ENCODE measurements around the gene APOA4. TPM values are rescaled to one million over a fixed set of nuclear protein-coding genes. Genes with fewer than 3 reads are reported as not detected.
A peak's percentile ranks its signal among the peaks of the same experiment; 100 is the strongest.

APOA4 gene
- total RNA-seq, 4 donors from 2014 or later, result not detected

DNA sequence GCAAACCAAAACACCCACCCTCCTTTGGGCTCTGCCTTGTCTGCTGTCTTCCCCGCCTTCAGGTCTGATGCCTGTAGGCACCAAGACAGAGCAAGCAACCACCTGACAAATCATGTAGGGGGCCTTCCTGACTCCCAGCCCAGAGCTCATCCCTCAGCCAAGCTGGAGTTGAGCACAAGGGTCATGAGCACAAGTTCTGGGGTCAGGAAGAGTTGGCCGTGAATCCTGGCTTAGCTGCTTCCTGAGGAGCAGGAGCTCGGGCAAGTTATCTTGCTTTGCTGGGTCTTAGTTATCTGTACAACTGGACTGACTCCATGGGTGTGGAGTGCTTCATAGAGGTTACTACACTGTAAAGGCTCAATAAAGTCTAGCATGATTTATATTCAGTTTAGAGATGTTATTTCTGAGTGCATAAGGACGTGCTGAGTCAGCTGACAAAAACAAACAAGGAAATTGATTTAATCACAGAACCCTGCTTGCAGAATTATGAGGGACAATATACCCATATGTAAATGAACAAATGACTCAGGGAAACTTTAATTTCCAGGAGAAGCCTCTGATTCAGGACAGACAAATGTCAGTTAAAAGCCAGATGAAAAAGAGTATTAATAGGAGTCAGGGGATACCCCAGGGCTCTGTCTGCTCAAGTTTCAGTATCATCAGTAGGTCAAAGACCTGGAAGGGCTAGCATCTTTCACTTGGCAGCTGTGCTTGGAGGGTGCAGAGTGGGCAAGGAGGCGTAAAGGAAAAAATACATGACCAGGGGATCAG lies 29.3 kb upstream of the APOA4 start:
- Histone ChIP-seq H3K27ac (peak overlapping the region in 3 of 4 donors; percentile 31 to 58 (median 55)), H3K4me3 (no peak overlapping the region), H3K9me3 (no peaks in the 10 kb centered on the region), H3K4me1 (peaks cover 0 to 37% (median 30%) of the 10 kb centered on the region in 4 donors), H3K27me3 (no peaks in the 10 kb centered on the region), H3K36me3 (peaks cover 0 to 66% (median 14%) of the 10 kb centered on the region in 3 donors)
- TF ChIP-seq EP300 (IDR thresholded peaks at IDR 0.05) (no peak), POLR2A (IDR thresholded peaks at IDR 0.05) (no peak)
- TF ChIP-seq, protein P1, sequence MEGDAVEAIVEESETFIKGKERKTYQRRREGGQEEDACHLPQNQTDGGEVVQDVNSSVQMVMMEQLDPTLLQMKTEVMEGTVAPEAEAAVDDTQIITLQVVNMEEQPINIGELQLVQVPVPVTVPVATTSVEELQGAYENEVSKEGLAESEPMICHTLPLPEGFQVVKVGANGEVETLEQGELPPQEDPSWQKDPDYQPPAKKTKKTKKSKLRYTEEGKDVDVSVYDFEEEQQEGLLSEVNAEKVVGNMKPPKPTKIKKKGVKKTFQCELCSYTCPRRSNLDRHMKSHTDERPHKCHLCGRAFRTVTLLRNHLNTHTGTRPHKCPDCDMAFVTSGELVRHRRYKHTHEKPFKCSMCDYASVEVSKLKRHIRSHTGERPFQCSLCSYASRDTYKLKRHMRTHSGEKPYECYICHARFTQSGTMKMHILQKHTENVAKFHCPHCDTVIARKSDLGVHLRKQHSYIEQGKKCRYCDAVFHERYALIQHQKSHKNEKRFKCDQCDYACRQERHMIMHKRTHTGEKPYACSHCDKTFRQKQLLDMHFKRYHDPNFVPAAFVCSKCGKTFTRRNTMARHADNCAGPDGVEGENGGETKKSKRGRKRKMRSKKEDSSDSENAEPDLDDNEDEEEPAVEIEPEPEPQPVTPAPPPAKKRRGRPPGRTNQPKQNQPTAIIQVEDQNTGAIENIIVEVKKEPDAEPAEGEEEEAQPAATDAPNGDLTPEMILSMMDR (IDR thresholded peaks at IDR 0.05), result no peak
- WGBS, 2 donors, result 40 to 44% methylated on average over 5 of the region's 5 CpGs
- no peak for DNase-seq (ENCODE audit: low spot score in 2 of 2)

DNA sequence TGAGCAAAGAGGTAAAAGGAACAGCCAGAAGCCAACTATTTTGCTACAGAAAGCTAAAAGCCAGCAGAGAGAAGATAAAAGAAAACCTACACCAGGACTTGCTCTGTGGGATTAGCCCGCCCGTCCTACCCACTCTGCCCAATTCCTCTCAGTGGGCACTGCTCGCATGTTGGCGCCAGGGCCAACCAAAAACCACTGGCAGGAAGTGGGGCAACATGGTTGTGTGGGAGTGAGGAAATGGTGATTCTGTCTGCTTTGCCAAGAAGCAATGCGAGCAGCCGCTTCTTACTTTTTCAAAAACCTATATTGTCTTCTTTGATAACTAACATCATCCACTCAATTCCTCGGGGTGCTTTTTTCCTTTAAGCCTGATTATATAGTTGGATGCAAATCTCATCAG lies 28.5 kb upstream of the APOA4 start:
- H3K27ac ChIP-seq, result peak overlapping the region in 2 of 4 donors; percentile 50 to 58
- peaks cover 0 to 37% (median 30%) of the 10 kb centered on the region in 4 donors for H3K4me1 ChIP-seq
- TF ChIP-seq POLR2A (IDR thresholded peaks at IDR 0.05) (no peak), EP300 (IDR thresholded peaks at IDR 0.05) (no peak)
- TF ChIP-seq, protein P1 (IDR thresholded peaks at IDR 0.05), result no peak
- no peak overlapping the region for H3K4me3 ChIP-seq
- peaks cover 0 to 66% (median 15%) of the 10 kb centered on the region in 3 donors for H3K36me3 ChIP-seq
- 43 to 61% methylated on average over 7 of the region's 7 CpGs for WGBS, 2 donors
- H3K27me3 ChIP-seq, result no peaks in the 10 kb centered on the region
- DNase-seq (ENCODE audit: low spot score in 2 of 2), result no peak
- no peaks in the 10 kb centered on the region for H3K9me3 ChIP-seq

DNA sequence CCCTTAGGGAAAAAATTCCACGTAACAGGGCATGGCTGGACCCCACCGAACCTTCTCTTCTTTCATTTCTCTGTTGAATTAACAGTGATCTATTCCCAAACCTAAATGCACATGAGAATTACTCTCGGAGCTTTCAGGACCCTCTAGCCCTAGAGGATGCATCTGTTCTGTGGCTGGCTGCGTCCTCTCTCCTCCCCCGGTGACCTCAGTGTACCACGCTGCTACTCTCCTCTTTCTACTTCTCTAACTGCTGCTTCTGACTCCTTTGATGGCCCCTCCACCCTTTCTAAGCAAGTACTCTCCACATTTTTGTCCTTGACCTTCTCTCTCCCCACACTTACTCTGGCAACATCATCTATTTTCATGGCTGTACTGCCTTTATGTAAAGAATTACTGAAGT lies 26.4 kb upstream of the APOA4 start:
- DNase-seq (ENCODE audit: low spot score in 2 of 2), result no peak
- Histone ChIP-seq H3K36me3 (peaks cover 0 to 67% (median 20%) of the 10 kb centered on the region in 3 donors), H3K27ac (no peak overlapping the region), H3K4me3 (no peak overlapping the region), H3K4me1 (peaks cover 0 to 36% (median 30%) of the 10 kb centered on the region in 4 donors), H3K27me3 (no peaks in the 10 kb centered on the region), H3K9me3 (no peaks in the 10 kb centered on the region)
- TF ChIP-seq EP300 (IDR thresholded peaks at IDR 0.05), result no peak
- TF ChIP-seq, protein P1 (IDR thresholded peaks at IDR 0.05), result no peak
- no peak for TF ChIP-seq POLR2A (IDR thresholded peaks at IDR 0.05)
- WGBS, 2 donors, result 87 to 93% methylated on average over 6 of the region's 6 CpGs

DNA sequence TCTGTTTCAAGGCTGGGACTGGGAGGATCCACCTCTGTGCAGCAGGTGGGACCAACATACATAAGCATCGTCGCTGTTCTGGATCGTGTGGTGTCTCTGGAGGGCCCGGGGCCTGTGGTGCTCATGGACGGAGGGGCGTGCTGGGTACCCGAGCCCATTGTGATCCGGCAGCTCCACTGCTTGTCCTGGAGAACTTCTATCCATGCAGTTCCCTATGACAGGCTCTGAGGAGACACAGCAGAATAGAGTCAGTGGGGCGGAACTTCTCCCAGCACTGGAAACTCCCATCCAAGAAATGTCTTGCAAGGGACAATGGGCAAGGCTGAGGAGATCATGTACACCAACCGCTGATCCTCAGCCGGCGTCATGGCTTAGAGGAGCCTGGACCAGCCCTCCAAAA lies 26.0 kb upstream of the APOA4 start:
- Histone ChIP-seq H3K9me3 (no peaks in the 10 kb centered on the region), H3K27ac (no peak overlapping the region), H3K4me1 (peaks cover 0 to 32% (median 28%) of the 10 kb centered on the region in 4 donors), H3K4me3 (no peak overlapping the region), H3K27me3 (no peaks in the 10 kb centered on the region), H3K36me3 (peaks cover 0 to 66% (median 20%) of the 10 kb centered on the region in 3 donors)
- DNase-seq (ENCODE audit: low spot score in 2 of 2), result no peak
- TF ChIP-seq POLR2A (IDR thresholded peaks at IDR 0.05) (no peak), EP300 (IDR thresholded peaks at IDR 0.05) (no peak)
- TF ChIP-seq, protein P1 (IDR thresholded peaks at IDR 0.05), result no peak
- WGBS, 2 donors, result 95 to 97% methylated on average over 12 of the region's 12 CpGs

DNA sequence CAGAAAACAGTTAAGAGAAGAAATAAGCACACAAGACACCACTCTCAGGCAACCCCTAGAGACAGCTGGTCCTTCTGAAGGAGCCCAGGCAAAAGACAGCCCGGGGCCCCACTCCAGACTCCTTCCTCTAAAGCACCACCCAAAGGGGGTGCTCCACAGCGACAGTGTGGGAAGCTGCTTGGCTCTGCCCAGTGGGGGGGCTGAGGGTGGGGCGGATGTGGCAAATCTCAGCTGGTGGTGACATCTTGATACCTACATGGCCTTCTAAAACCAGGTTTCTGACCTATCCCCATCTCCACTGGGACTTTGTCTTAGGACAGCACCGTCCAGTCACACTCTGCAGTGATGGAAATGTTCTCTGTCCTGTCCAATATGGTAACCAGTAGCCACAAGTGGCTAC lies 24.5 kb upstream of the APOA4 start:
- Histone ChIP-seq H3K27ac (no peak overlapping the region), H3K4me3 (no peak overlapping the region), H3K4me1 (peaks cover 0 to 18% (median 16%) of the 10 kb centered on the region in 4 donors), H3K9me3 (no peaks in the 10 kb centered on the region), H3K27me3 (no peaks in the 10 kb centered on the region), H3K36me3 (peaks cover 3 to 71% (median 20%) of the 10 kb centered on the region in 3 donors)
- WGBS, 2 donors, result 96% methylated on average over 4 of the region's 4 CpGs
- no peak for DNase-seq (ENCODE audit: low spot score in 2 of 2)
- TF ChIP-seq EP300 (IDR thresholded peaks at IDR 0.05), result no peak
- no peak for TF ChIP-seq POLR2A (IDR thresholded peaks at IDR 0.05)
- TF ChIP-seq, protein P1 (IDR thresholded peaks at IDR 0.05), result no peak

All from tibial nerve (tissue), 4 donors.